22Rv1 (cell line): Measurements from ENCODE around the gene LRPAP1.

Source experiments
- H3K27ac ChIP-seq: fragments of 450-650 bp; 2 replicates; pipeline ENCODE4 v1.5.1; 2017
- ZFX ChIP-seq: fragments of 450-650 bp; IDR thresholded peaks from 2 replicates; pipeline ENCODE4 v1.6.1; 2017; ENCODE audit warnings: antibody characterized with exemption, borderline replicate concordance
- TF ChIP-seq, protein P1 (sequence below): fragments of 450-650 bp; IDR thresholded peaks from 2 replicates; pipeline ENCODE4 v1.5.1; 2017; ENCODE audit warnings: mild to moderate bottlenecking

Gene LRPAP1

DNA sequence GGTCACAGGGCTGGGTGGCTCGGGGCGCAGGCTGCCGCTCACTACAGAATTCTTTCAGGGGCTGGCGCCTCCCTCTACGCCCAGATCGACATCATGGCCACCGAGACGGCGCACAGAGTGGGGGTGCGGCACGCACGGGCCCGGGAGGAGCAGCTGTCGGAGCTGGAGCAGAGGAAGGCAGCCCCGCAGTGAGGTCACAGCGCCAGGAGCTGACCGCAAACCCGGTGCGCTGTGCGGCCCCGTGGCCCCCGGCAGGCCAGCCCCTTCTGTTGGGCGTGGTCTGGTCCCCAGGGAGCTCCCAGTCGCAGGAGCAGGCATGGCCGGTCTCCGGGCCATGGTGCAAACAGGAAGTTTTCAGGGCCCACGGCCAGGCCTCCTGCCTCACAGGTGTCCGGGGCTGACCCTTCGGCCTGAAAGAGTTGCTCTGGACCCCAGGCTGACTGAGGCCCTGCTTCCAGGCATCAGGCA is 31.6 kb downstream of the LRPAP1 start:
- TF ChIP-seq, protein P1, sequence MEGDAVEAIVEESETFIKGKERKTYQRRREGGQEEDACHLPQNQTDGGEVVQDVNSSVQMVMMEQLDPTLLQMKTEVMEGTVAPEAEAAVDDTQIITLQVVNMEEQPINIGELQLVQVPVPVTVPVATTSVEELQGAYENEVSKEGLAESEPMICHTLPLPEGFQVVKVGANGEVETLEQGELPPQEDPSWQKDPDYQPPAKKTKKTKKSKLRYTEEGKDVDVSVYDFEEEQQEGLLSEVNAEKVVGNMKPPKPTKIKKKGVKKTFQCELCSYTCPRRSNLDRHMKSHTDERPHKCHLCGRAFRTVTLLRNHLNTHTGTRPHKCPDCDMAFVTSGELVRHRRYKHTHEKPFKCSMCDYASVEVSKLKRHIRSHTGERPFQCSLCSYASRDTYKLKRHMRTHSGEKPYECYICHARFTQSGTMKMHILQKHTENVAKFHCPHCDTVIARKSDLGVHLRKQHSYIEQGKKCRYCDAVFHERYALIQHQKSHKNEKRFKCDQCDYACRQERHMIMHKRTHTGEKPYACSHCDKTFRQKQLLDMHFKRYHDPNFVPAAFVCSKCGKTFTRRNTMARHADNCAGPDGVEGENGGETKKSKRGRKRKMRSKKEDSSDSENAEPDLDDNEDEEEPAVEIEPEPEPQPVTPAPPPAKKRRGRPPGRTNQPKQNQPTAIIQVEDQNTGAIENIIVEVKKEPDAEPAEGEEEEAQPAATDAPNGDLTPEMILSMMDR: no peak
- no peak for TF ChIP-seq ZFX

DNA sequence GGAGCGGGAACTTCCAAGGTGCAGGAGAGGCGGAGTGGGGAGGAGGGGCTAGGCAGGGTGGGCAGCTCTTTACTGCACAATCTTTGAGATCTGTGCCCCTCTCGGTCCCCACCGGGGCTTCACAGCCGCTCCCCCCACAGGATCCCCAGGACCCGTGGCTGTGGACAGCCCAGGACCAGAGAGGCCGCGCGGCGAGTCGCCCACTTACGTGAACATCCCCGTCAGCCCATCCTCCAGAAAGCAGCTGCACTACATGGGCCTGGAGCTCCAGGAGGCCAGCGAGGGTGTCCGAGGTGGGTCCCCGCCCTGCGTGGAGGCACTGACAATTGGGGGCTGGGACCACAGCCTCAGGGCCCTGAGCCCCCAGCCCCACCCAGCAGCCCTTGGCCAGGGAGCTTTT is 32.1 kb downstream of the LRPAP1 start:
- TF ChIP-seq ZFX: no peak
- TF ChIP-seq, protein P1: no peak
- H3K27ac ChIP-seq: no peak overlapping the region

More for the DNA sequence above, 31.6 kb downstream of the LRPAP1 start:
- H3K27ac ChIP-seq: no peak overlapping the region

DNA sequence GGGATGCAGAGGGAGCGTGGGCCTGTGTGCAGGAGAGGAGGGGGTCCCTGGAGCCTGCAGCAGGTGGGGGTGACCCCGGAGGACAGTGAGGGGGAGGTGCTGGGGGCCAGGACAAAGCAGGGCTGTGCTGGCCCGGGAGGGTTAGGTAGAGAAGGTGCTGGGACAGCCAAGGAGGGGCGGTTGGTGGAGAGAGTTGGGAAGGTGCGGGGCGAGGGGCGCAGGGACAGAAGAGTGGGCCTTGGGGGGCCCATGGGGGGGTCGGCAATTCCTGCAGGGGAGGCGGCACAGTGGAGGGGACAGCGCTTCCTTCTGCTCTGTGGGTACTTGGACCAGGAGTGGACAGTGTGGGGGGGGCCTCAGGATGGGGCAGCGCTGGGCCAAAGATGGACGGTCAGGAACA is 32.5 kb downstream of the LRPAP1 start:
- no peak overlapping the region for H3K27ac ChIP-seq
- TF ChIP-seq, protein P1: no peak
- TF ChIP-seq ZFX: no peak

DNA sequence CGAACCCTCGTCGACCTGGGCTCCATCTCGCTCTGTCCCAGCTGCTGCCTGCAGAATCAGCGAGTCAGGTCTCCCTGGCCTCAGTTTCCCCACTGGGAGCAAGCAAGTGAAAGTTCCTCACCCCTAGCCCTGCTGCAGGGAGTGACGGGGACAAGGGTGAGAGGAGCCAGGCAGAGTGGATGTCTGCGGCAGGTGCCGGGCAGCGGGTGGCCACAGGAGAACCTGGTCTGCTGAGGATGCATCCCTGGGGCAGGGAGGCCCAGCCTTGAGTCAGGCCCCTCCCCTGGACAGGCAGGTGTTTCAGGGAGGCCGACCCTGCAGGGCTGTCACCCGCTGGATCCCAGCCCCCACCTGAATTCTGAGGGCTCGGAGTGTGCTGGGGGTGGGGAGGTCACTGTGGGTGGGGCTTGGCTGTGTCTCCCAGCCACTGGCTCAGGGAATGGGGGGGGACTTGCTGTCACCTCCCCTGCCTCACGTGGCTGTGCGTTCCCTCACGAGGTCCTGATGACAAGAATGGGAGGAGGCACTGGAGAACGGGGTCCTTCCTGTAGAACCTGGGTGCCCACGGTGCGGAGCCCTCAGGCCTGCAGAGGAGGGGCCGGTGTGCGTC is 33.2 kb downstream of the LRPAP1 start:
- no peak for TF ChIP-seq ZFX
- TF ChIP-seq, protein P1: no peak
- no peak overlapping the region for H3K27ac ChIP-seq

DNA sequence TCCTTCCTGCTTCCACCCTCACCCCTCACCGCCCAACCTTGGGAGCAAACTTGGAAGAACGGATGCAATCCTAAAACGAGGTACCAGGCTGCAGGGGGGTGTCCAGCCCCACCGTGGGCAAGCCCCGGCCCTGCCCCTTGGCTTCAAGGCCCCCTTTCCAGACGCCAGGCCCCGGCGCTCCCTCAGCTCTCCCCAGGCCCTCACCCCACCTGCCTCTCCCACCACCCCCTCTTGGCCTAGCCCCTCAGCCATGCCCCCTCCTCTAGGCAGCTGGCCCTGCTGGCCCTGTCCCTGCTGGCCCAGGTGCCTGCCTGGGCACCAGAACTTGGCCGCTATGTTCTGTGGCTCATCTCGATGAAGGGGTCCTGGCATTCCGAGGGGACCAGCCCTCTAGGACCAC is 33.8 kb downstream of the LRPAP1 start:
- no peak for TF ChIP-seq ZFX
- TF ChIP-seq, protein P1: no peak
- no peak overlapping the region for H3K27ac ChIP-seq

DNA sequence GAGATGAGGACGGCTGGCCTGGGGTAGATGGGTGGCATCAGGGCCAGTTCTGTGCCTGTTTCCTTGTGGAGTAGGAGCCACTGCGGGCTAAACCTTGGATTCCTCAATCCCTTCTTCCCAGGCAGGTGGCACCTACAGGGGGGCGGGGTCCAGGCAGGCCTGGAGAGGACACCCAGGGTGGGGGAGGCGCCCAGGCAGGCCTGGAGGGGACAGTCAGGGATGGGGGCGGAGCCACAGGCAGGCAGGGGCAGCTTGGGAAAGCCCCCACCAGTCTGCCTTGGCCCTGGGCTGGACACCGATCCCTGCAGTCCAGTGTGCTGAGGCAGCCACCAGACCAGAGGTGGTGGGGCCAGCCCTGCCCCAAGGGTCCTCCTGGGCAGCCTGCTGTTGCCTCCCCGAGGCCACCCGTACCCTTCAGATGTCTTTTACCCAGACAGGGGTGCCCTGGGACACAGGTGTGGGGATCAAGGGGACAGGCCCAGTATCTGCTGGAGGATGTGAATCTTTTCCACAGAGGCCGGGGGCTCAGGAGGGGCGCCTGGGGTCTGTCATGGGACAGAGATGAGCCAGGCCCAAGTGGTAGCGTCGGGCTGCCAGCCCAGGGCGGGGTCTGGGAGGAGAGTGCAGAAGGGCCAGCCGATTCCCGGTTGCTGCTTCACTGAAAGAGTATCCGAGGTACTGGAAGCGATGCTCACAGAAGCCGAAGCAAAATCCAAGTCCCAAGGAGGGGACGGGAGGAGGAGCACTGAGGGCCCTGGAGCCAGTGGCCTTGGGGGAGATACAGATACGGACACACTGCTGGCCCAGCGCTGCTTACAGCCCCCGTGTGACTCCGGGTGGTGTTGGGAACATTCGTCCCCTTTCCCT is 34.5 kb downstream of the LRPAP1 start:
- H3K27ac ChIP-seq: no peak overlapping the region
- TF ChIP-seq, protein P1: no peak
- TF ChIP-seq ZFX: no peak

DNA sequence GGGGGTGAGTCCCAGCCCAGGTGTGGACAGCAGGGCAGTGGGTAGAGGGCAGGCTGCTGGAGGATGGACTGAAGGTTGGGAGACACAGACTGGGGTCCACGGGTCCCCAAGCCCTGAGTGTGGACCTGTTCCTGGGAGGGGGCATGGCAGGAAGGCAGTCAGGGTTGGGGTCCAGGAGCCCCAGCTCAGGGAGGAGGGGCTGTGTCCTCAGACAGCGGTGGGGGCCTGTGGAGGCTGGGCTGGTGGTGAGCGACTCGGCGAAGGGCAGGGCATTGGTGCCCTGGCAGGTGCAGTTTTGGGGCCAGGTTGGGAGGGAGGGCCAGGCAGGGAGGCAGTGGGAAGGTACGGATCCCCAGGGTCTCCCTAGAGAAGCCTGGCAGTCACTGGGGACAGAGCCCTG is 35.1 kb downstream of the LRPAP1 start:
- TF ChIP-seq ZFX: no peak
- TF ChIP-seq, protein P1: no peak
- H3K27ac ChIP-seq: no peak overlapping the region
